Coronary artery (tissue), 2 donors: Measurements from ENCODE around the gene CTIF.

Source experiments
- DNase-seq: peaks from one replicate; pipeline ENCODE4 v3.0.0-alpha.2; 2017; ENCODE audit warnings: low spot score
- H3K27ac ChIP-seq, 2 donors: fragments of 200-600 bp; sonication (generic); one replicate each; pipeline ENCODE4 v1.5.1; 2016 to 2019
- H3K4me3 ChIP-seq: fragments of 200-600 bp; sonication (generic); 2 replicates; pipeline ENCODE4 v1.5.1; 2016; ENCODE audit warnings: mild to moderate bottlenecking, moderate library complexity
- TF ChIP-seq, protein P1 (sequence below): fragments of 200-600 bp; sonication (generic); IDR thresholded peaks from one replicate; pipeline ENCODE4 v1.5.1; 2019; ENCODE audit warnings: antibody characterized with exemption

The CTIF gene

GRCh38 chr18:48612917-48613316 is 74.1 kb downstream of the CTIF start:
- no peak overlapping the region for H3K4me3 ChIP-seq
- no peak for DNase-seq
- peak overlapping the region; percentile 58 to 88 for H3K27ac ChIP-seq
- TF ChIP-seq, protein P1, sequence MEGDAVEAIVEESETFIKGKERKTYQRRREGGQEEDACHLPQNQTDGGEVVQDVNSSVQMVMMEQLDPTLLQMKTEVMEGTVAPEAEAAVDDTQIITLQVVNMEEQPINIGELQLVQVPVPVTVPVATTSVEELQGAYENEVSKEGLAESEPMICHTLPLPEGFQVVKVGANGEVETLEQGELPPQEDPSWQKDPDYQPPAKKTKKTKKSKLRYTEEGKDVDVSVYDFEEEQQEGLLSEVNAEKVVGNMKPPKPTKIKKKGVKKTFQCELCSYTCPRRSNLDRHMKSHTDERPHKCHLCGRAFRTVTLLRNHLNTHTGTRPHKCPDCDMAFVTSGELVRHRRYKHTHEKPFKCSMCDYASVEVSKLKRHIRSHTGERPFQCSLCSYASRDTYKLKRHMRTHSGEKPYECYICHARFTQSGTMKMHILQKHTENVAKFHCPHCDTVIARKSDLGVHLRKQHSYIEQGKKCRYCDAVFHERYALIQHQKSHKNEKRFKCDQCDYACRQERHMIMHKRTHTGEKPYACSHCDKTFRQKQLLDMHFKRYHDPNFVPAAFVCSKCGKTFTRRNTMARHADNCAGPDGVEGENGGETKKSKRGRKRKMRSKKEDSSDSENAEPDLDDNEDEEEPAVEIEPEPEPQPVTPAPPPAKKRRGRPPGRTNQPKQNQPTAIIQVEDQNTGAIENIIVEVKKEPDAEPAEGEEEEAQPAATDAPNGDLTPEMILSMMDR: no peak

DNA sequence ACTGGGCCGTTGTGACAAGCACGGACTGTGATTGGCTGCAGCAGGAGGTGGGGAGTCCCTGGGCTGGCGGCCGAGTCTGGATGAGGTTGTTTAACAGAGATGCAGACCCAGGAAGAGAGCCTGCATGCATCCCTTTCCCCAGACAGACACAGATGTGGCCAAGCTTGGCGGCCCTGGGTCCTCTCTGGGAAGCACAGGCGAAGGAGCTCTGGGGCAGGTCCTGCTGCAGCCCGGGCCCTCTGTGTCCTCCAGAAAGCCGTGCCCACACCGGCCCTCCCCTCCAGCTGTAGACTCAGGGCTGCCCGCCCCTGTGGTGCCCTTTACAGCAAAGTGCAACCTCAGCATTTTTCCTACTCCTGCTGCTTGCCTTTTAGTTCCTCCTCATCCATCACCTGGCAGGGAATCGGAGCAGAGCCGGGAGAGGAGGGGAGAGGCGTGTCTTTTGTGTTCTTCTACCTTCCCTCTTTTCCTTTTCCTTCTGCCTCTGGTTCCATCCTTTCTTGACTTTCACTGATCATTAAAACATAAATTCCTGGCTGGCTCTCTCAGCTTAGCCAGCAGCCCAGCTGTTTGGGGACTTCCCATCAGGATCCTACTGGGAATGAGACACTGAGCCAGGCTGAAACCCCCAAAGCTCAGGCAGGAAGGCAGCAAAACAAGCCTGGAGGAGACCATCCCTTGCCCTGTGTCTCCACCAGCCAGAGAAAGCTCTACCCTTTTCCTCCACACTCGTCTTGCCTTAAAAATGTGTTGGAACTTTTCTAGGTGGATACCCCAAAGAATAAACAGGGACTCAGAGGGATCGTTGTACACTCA is 75.0 kb downstream of the CTIF start:
- H3K27ac ChIP-seq: peak overlapping the region; percentile 58 to 88
- H3K4me3 ChIP-seq: peak overlapping the region; percentile 35
- TF ChIP-seq, protein P1: no peak
- no peak for DNase-seq

- no peak for DNase-seq
Measured at GRCh38 chr18:48615566-48616401, 77.0 kb downstream of the CTIF start.

DNA sequence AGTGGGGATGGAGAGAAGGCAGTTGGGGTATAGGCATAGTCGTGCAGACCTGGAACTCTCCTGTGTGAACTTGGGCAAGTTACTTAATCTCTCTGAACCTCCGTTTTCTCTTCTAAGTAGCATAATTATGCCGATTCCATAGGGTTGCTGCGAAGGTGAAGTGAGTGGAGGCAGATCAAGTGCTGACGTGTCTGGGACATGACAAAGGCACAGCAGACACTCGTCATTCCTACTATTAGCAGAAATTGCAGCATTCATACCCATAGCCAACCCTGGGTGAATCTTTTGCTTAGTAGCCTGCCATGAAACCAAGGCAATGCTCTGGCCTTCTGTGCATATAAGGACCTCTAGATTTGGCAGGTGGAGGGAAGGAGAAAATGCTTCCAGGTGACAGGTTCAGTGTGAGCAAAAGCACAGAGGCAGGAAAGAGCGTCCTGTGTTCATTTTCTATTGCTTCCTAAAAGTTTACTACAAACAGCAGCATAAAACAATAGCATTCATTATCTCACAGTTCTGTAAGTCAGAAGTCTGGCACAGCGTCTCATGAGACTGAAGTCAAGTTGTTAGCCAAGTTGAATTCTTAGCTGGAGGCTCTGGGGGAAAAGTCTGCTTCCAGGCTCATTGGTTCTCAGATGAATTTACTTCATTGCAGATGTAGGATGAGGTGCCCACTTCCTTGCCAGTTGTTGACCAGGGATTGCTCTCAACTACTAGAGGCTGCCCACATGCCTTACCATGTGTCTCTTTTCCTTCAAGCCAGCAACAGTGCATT is 77.8 kb downstream of the CTIF start:
- TF ChIP-seq, protein P1: no peak
- Histone ChIP-seq H3K27ac (peak overlapping the region in 1 of 2 donors; percentile 68), H3K4me3 (peak overlapping the region; percentile 3)
- DNase-seq: no peak

More at GRCh38 chr18:48615566-48616401, 77.0 kb downstream of the CTIF start:
- H3K27ac ChIP-seq: peak overlapping the region in 1 of 2 donors; percentile 68
- peak overlapping the region; percentile 3 for H3K4me3 ChIP-seq
- TF ChIP-seq, protein P1: no peak

DNA sequence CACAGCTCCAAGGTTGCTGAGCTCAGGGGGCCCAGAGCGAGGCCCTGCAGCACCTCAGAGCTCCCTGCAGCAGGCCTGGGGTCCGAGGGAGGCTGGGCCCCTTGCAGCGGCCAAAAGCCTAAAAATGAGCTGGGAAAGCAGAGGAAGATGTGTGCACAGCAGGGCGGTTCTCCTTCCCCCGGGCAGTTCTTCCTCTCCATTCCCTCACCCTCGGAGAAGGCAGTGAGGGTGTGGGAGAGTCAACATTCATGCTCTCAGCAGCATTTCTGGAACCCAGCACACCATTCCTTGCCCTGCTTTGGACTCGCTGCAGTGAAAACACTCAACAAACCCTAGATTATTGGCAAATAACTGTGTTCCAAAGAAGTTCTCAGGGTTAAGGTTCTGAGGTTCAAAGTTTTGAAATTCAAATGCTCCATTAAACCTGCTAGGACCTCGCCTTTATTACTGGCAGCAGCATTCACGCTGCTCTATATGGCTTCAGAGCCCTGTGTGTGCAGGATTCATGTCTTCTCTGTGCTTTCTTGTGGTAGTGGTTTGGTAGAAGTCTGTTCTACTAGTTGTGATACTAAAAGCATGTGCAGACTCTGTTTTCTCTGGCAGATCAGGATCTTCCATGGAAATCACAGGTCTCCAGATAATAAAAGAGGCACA is 79.1 kb downstream of the CTIF start:
- H3K27ac ChIP-seq: peak overlapping the region in 1 of 2 donors; percentile 68
- no peak overlapping the region for H3K4me3 ChIP-seq
- no peak for DNase-seq
- TF ChIP-seq, protein P1: no peak

- TF ChIP-seq, protein P1: no peak
- Histone ChIP-seq H3K27ac (no peak overlapping the region), H3K4me3 (no peak overlapping the region)
- DNase-seq: no peak
Measured at GRCh38 chr18:48619016-48619415, 80.2 kb downstream of the CTIF start.
